HG02610 (cell line): Measurements from ENCODE around the gene KCNH3.

ENCODE experiments used
- ATAC-seq: cut with Tn5 transposase; IDR thresholded peaks from one replicate; pipeline ENCODE4 v1.9.1; 2021; ENCODE audit warnings: mild to moderate bottlenecking, moderate library complexity; ENCODE audit not compliant: unreplicated experiment

Gene KCNH3

GRCh38 chr12:49543221-49543913, 4.5 kb downstream of the KCNH3 start:
- no peak for ATAC-seq

- no peak for ATAC-seq
Observed at GRCh38 chr12:49543914-49544815, 5.3 kb downstream of the KCNH3 start.

DNA sequence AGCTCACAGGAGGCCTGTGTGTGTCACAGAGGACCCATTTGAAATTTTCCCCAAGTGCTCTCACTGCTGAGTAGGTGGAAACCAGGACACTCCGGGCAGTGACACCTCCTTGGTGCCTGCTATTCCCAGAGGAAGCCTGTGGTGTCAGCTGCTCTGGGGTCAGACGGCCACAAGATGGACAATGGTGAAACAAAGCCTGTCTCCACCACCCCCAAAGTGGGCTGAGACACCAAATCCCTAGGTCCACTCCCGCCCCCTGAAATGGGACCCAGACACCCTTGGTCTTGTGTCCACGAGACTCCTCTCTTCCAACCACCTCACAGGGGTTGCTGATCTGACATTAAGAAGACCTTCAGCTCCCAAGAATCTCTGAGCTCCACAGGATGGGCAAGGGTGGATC, 7.0 kb downstream of the KCNH3 start:
- ATAC-seq: no peak

GRCh38 chr12:49546481-49546880, 7.7 kb downstream of the KCNH3 start:
- ATAC-seq: no peak

DNA sequence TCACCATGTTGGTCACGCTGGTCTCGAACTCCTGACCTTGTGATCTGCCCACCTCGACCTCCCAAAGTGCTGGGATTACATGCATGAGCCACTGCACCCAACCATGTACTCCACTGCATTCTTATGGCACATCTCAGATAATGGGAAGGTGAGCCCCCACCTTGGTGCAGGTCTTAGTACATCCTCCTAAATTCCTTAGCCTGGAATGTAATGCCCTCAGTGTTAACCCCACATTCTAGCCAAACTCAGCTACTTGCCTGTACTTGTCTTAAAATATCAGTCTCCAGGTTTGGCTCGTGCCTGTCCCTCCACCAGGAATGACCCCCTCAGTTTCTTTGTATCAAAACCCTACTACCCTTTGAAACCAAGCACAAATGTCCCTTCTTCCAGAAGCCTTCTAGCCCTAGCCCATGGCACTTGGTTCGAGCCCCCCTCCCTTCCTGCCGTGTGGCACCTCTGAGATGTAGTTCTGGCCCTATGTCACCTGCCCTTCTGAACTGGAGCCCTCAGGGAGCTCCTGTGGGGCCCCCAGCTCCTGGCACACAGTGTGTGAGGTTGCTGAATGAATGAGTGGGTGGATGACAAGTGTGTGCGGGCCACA, 8.4 kb downstream of the KCNH3 start:
- ATAC-seq: no peak

DNA sequence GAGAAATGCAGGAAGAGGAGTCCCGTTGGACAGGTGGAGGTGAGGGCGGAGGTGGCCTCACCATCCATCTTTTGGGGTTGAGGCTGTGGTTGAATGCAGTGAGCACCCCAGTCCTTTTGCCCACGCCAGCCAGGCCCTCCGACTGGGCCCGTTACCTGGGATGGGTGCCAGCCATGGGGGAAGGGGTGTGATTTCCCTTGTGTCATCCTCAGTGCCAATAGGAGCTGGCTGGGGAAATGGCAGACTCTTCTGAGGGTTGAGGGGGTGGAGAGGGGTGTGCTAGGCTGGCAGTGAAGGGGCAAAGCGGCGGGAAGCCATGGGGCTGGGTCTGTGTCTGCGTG, 9.6 kb downstream of the KCNH3 start:
- ATAC-seq: no peak

- ATAC-seq: no peak
Observed at GRCh38 chr12:49548822-49549648, 10.2 kb downstream of the KCNH3 start.

DNA sequence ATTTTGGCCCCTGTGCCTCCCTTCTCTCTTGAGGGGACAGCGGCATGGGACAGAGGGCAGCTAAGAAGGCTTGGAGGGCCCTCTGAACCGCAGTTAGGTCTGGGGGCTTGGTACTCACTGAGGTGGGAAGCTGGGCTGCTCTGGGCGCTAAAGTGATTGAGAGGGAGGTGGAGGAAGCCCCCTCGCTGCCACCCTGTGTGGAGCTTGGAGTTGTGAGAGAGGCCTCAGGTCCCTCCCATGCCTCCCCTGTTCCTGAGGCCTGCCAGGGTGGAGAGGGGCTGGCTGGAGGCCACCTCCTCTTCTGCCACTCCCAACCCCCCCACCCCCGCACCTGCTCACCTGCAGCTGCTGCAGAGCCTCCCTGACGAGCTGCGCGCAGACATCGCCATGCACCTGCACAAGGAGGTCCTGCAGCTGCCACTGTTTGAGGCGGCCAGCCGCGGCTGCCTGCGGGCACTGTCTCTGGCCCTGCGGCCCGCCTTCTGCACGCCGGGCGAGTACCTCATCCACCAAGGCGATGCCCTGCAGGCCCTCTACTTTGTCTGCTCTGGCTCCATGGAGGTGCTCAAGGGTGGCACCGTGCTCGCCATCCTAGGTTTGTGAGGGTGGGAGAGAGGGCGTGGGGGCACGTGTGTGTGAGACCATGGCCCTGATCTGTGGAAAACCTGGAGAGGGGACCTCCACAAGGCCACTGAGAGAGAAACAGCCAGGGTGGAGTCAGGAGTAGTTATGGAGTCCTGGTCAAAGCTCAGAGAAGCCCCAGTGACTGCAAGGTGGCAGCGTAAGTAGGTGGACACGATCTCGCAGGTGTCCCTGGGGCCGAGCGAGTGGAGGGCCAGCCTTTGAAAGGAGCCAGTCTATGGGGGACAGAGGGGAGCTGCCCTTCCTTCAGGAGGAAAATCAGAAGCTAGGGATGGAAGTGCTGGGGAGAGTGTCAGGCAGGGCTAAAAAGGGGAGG, 11.2 kb downstream of the KCNH3 start:
- ATAC-seq: no peak

- no peak for ATAC-seq
Observed at GRCh38 chr12:49550693-49551252, 11.9 kb downstream of the KCNH3 start.

GRCh38 chr12:49552014-49552413, 13.2 kb downstream of the KCNH3 start:
- ATAC-seq: no peak

DNA sequence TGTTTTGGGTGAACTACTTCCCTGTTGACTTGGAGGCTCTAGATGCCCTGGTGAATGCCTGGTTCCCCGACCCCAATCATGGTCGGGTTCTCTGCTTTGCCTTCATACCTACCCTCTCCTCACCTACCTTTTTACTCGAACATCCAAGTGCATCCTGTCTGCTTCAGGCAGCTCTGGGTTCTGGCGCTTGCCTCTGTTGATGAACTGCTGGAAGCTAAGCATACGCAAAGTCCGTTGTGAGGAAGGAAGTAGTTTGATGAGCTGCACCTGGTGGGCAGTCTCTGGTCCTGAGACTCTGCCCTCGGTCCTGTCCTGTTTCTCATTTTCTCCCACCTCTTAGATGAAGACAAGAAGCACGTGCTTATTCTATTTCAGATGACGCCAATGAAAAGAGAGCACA, 13.6 kb downstream of the KCNH3 start:
- no peak for ATAC-seq

- no peak for ATAC-seq
Observed at GRCh38 chr12:49552899-49553298, 14.1 kb downstream of the KCNH3 start.

GRCh38 chr12:49553512-49554088, 14.8 kb downstream of the KCNH3 start:
- no peak for ATAC-seq

DNA sequence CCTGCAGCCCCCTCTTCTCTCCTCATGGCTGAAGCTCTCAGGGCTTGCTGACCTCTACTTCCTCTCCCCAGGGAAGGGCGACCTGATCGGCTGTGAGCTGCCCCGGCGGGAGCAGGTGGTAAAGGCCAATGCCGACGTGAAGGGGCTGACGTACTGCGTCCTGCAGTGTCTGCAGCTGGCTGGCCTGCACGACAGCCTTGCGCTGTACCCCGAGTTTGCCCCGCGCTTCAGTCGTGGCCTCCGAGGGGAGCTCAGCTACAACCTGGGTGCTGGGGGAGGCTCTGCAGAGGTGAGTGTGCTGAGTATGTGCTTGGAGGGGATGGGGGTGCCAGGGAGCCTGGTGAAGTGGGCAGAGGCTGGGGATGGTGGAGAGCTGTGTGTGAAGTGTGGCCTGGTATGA, 15.4 kb downstream of the KCNH3 start:
- ATAC-seq: no peak

DNA sequence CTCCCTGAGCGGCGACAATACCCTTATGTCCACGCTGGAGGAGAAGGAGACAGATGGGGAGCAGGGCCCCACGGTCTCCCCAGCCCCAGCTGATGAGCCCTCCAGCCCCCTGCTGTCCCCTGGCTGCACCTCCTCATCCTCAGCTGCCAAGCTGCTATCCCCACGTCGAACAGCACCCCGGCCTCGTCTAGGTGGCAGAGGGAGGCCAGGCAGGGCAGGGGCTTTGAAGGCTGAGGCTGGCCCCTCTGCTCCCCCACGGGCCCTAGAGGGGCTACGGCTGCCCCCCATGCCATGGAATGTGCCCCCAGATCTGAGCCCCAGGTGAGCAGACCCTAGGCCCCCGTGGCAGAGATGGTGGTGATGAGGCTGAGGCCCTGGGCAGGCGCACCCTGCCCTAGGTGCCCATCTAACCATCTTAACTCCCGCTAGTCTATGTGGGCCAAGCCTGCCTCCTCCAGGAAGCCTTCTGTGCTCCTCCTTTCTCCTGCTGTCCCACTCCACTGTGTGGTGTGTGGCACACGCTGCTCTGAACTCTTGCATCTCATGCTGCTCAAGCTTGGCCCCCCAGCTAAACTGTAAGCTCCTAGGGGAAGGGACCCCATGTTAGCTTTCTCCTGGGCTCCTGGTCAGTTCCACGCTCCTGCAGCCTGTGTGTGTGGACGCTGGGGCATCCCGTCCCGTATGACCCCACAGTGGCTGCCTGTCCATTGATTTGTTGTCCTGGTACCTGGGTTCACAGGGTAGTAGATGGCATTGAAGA, 17.0 kb downstream of the KCNH3 start:
- no peak for ATAC-seq

- ATAC-seq: no peak
Observed at GRCh38 chr12:49556391-49557186, 17.8 kb downstream of the KCNH3 start.

GRCh38 chr12:49557187-49557916, 18.5 kb downstream of the KCNH3 start:
- ATAC-seq: no peak
